ENCODE measurements around the gene ZZZ3.

ZZZ3 gene

DNA sequence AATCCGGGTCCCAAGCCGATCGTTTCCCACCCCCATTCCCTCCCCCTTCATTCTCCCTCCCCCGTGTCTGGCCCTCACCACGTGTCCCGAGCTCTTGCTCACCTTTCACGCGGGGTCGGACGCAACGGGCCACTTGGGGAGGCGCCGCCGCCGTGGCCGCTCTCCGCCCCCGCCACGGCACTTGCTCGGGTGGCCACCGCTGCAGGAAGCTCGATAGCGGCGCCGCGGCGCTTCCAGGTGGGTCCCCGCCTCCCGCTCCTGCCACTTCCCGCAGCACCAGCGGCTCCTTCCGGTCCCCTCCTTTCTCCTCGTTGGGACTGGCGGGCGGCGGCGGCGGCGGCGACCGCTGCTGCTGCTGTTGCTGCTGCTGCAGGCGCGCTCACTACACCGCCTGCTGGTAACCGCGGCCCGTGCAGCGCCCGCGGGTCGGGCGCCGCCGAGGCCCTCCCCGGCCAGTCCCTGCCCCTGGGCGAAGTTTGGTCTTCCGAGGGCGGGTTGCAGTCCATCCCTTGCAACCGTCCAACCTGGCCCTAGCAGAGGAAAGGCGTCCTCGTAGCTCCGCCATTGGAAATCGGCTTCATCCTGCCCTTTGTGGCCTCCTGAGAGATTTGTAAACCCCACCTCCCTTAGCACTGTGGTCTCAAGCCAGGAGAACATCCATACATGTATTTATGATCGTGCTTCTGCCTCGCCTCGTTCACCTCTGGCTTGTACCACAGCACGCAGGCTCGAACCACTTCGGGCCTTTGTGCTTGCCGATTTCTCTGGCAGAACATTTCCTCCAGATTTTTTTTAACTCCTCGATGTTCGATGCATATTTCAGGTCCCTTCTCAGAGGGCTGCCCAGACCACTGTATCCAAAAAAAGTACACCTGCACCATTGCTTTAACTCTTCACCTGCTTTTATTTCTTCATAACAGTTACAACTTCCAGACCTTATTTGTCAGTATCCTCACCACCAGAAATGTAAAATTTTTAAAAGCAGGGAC lies 996 bp upstream of the ZZZ3 start (continued):
- TF ChIP-seq, protein P1, sequence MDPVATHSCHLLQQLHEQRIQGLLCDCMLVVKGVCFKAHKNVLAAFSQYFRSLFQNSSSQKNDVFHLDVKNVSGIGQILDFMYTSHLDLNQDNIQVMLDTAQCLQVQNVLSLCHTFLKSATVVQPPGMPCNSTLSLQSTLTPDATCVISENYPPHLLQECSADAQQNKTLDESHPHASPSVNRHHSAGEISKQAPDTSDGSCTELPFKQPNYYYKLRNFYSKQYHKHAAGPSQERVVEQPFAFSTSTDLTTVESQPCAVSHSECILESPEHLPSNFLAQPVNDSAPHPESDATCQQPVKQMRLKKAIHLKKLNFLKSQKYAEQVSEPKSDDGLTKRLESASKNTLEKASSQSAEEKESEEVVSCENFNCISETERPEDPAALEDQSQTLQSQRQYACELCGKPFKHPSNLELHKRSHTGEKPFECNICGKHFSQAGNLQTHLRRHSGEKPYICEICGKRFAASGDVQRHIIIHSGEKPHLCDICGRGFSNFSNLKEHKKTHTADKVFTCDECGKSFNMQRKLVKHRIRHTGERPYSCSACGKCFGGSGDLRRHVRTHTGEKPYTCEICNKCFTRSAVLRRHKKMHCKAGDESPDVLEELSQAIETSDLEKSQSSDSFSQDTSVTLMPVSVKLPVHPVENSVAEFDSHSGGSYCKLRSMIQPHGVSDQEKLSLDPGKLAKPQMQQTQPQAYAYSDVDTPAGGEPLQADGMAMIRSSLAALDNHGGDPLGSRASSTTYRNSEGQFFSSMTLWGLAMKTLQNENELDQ (tag by site-specific recombination; IDR thresholded peaks at IDR 0.05; ENCODE audit: low read depth) = no peak
- TF ChIP-seq ZNF785 (tag by site-specific recombination; IDR thresholded peaks at IDR 0.05) = no peak; the same call in 1 of the 2 replicates
- no peak for TF ChIP-seq ZNF423 (tag by site-specific recombination; IDR thresholded peaks at IDR 0.05)
- TF ChIP-seq ZBTB21 (tag by site-specific recombination; IDR thresholded peaks at IDR 0.05) = no peak
- TF ChIP-seq KLF16 (tag by site-specific recombination; IDR thresholded peaks at IDR 0.05) = no peak
- TF ChIP-seq ZNF175 (tag by site-specific recombination; IDR thresholded peaks at IDR 0.05) = no peak
- TF ChIP-seq ZNF530 (tag by site-specific recombination; IDR thresholded peaks at IDR 0.05; ENCODE audit: low read depth) = no peak
- no peak for TF ChIP-seq ZNF239 (tag by site-specific recombination; IDR thresholded peaks at IDR 0.05)
- TF ChIP-seq, protein P2, sequence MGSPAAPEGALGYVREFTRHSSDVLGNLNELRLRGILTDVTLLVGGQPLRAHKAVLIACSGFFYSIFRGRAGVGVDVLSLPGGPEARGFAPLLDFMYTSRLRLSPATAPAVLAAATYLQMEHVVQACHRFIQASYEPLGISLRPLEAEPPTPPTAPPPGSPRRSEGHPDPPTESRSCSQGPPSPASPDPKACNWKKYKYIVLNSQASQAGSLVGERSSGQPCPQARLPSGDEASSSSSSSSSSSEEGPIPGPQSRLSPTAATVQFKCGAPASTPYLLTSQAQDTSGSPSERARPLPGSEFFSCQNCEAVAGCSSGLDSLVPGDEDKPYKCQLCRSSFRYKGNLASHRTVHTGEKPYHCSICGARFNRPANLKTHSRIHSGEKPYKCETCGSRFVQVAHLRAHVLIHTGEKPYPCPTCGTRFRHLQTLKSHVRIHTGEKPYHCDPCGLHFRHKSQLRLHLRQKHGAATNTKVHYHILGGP (tag by site-specific recombination; IDR thresholded peaks at IDR 0.05) = no peak
- no peak for TF ChIP-seq ZNF529 (tag by site-specific recombination; IDR thresholded peaks at IDR 0.05; ENCODE audit: insufficient replicate concordance)
- peak; percentile 74 for TF ChIP-seq EGR2 (tag by site-specific recombination; IDR thresholded peaks at IDR 0.05; ENCODE audit: low read depth)
- TF ChIP-seq, protein P3, sequence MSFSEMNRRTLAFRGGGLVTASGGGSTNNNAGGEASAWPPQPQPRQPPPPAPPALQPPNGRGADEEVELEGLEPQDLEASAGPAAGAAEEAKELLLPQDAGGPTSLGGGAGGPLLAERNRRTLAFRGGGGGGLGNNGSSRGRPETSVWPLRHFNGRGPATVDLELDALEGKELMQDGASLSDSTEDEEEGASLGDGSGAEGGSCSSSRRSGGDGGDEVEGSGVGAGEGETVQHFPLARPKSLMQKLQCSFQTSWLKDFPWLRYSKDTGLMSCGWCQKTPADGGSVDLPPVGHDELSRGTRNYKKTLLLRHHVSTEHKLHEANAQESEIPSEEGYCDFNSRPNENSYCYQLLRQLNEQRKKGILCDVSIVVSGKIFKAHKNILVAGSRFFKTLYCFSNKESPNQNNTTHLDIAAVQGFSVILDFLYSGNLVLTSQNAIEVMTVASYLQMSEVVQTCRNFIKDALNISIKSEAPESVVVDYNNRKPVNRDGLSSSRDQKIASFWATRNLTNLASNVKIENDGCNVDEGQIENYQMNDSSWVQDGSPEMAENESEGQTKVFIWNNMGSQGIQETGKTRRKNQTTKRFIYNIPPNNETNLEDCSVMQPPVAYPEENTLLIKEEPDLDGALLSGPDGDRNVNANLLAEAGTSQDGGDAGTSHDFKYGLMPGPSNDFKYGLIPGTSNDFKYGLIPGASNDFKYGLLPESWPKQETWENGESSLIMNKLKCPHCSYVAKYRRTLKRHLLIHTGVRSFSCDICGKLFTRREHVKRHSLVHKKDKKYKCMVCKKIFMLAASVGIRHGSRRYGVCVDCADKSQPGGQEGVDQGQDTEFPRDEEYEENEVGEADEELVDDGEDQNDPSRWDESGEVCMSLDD (tag by site-specific recombination; IDR thresholded peaks at IDR 0.05) = 0 out of 2 replicates have a peak, but pooled peaks have one; percentile 53
- TF ChIP-seq, protein P4, sequence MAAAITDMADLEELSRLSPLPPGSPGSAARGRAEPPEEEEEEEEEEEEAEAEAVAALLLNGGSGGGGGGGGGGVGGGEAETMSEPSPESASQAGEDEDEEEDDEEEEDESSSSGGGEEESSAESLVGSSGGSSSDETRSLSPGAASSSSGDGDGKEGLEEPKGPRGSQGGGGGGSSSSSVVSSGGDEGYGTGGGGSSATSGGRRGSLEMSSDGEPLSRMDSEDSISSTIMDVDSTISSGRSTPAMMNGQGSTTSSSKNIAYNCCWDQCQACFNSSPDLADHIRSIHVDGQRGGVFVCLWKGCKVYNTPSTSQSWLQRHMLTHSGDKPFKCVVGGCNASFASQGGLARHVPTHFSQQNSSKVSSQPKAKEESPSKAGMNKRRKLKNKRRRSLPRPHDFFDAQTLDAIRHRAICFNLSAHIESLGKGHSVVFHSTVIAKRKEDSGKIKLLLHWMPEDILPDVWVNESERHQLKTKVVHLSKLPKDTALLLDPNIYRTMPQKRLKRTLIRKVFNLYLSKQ (tag by site-specific recombination; IDR thresholded peaks at IDR 0.05; ENCODE audit: borderline replicate concordance) = no peak
- TF ChIP-seq ZBTB48 (tag by site-specific recombination; IDR thresholded peaks at IDR 0.05) = peak; percentile 77
- TF ChIP-seq, protein P5, sequence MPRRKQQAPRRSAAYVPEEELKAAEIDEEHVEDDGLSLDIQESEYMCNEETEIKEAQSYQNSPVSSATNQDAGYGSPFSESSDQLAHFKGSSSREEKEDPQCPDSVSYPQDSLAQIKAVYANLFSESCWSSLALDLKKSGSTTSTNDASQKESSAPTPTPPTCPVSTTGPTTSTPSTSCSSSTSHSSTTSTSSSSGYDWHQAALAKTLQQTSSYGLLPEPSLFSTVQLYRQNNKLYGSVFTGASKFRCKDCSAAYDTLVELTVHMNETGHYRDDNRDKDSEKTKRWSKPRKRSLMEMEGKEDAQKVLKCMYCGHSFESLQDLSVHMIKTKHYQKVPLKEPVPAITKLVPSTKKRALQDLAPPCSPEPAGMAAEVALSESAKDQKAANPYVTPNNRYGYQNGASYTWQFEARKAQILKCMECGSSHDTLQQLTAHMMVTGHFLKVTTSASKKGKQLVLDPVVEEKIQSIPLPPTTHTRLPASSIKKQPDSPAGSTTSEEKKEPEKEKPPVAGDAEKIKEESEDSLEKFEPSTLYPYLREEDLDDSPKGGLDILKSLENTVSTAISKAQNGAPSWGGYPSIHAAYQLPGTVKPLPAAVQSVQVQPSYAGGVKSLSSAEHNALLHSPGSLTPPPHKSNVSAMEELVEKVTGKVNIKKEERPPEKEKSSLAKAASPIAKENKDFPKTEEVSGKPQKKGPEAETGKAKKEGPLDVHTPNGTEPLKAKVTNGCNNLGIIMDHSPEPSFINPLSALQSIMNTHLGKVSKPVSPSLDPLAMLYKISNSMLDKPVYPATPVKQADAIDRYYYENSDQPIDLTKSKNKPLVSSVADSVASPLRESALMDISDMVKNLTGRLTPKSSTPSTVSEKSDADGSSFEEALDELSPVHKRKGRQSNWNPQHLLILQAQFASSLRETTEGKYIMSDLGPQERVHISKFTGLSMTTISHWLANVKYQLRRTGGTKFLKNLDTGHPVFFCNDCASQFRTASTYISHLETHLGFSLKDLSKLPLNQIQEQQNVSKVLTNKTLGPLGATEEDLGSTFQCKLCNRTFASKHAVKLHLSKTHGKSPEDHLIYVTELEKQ (tag by site-specific recombination; IDR thresholded peaks at IDR 0.05; ENCODE audit: borderline replicate concordance) = no peak
- TF ChIP-seq SCRT1 (tag by site-specific recombination; IDR thresholded peaks at IDR 0.05; ENCODE audit: borderline replicate concordance) = no peak
- no peak for TF ChIP-seq ZNF16 (tag by site-specific recombination; IDR thresholded peaks at IDR 0.05; ENCODE audit: low read depth)
- TF ChIP-seq ZNF670 (tag by site-specific recombination; IDR thresholded peaks at IDR 0.05; ENCODE audit: low read depth) = no peak
- TF ChIP-seq ZBTB20 (tag by site-specific recombination; IDR thresholded peaks at IDR 0.05) = peak; percentile 21; the same call in 1 of the 2 replicates
- no peak for TF ChIP-seq WT1 (tag by site-specific recombination; IDR thresholded peaks at IDR 0.05)
- TF ChIP-seq, protein P6, sequence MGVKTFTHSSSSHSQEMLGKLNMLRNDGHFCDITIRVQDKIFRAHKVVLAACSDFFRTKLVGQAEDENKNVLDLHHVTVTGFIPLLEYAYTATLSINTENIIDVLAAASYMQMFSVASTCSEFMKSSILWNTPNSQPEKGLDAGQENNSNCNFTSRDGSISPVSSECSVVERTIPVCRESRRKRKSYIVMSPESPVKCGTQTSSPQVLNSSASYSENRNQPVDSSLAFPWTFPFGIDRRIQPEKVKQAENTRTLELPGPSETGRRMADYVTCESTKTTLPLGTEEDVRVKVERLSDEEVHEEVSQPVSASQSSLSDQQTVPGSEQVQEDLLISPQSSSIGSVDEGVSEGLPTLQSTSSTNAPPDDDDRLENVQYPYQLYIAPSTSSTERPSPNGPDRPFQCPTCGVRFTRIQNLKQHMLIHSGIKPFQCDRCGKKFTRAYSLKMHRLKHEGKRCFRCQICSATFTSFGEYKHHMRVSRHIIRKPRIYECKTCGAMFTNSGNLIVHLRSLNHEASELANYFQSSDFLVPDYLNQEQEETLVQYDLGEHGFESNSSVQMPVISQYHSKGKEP (tag by site-specific recombination; IDR thresholded peaks at IDR 0.05) = peak; percentile 99
- TF ChIP-seq, protein P7, sequence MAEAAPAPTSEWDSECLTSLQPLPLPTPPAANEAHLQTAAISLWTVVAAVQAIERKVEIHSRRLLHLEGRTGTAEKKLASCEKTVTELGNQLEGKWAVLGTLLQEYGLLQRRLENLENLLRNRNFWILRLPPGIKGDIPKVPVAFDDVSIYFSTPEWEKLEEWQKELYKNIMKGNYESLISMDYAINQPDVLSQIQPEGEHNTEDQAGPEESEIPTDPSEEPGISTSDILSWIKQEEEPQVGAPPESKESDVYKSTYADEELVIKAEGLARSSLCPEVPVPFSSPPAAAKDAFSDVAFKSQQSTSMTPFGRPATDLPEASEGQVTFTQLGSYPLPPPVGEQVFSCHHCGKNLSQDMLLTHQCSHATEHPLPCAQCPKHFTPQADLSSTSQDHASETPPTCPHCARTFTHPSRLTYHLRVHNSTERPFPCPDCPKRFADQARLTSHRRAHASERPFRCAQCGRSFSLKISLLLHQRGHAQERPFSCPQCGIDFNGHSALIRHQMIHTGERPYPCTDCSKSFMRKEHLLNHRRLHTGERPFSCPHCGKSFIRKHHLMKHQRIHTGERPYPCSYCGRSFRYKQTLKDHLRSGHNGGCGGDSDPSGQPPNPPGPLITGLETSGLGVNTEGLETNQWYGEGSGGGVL (tag by site-specific recombination; IDR thresholded peaks at IDR 0.05) = peak; percentile 81

Data from HEK293 (cell line).